NK-92 treated with Interleukin-12 subunit alpha and Interleukin-12 subunit beta, amount 100 ng/mL, for 24 hours (cell line): ENCODE measurements around the gene GASK1A.
"Not testable (repeated sequence)": the region's sequence is repeated elsewhere in the genome, so short reads cannot be mapped to it uniquely, and the experiment has no call there.

Experiments
- DNase-seq: peaks from one replicate; lab custom pipeline; 2025; lab: John Stamatoyannopoulos, UW

The GASK1A gene

GRCh38 chr3:43032646-43033628, 53.8 kb downstream of the GASK1A start:
- no peak for DNase-seq

GRCh38 chr3:43034200-43034599, 55.1 kb downstream of the GASK1A start:
- no peak for DNase-seq

GRCh38 chr3:43034911-43035310, 55.8 kb downstream of the GASK1A start:
- DNase-seq, result no peak

GRCh38 chr3:43035801-43036365, 56.8 kb downstream of the GASK1A start:
- DNase-seq, result no peak

- DNase-seq, result peak; percentile 63
These were observed 57.7 kb downstream of the GASK1A start for GRCh38 chr3:43036621-43037423.

- no peak for DNase-seq
These were observed 58.9 kb downstream of the GASK1A start for GRCh38 chr3:43038010-43038409.

GRCh38 chr3:43041517-43041916, 62.4 kb downstream of the GASK1A start:
- DNase-seq, result no peak

- no peak for DNase-seq
These were observed 64.1 kb downstream of the GASK1A start for GRCh38 chr3:43043071-43043766.

GRCh38 chr3:43043793-43044192, 64.7 kb downstream of the GASK1A start:
- DNase-seq, result no peak

- not testable (repeated sequence) for DNase-seq
These were observed 66.0 kb downstream of the GASK1A start for GRCh38 chr3:43045079-43045478.

- no peak for DNase-seq
These were observed 67.5 kb downstream of the GASK1A start for GRCh38 chr3:43046583-43046982.

GRCh38 chr3:43048470-43048869, 69.4 kb downstream of the GASK1A start:
- DNase-seq, result no peak

- no peak for DNase-seq
These were observed 74.2 kb downstream of the GASK1A start for GRCh38 chr3:43053291-43053690.

GRCh38 chr3:43054754-43055153, 75.6 kb downstream of the GASK1A start:
- no peak for DNase-seq

GRCh38 chr3:43055393-43055792, 76.3 kb downstream of the GASK1A start:
- no peak for DNase-seq

GRCh38 chr3:43055806-43056770, 77.0 kb downstream of the GASK1A start:
- no peak for DNase-seq

- DNase-seq, result no peak
These were observed 80.3 kb downstream of the GASK1A start for GRCh38 chr3:43059456-43059855.

- DNase-seq, result no peak
These were observed 82.2 kb downstream of the GASK1A start for GRCh38 chr3:43061101-43061895.

- DNase-seq, result no peak
These were observed 83.0 kb downstream of the GASK1A start for GRCh38 chr3:43062040-43062563.
